Lower lobe of right lung (tissue), 2 donors: ENCODE results near the gene AQP5. TPM values are rescaled to one million over a fixed set of nuclear protein-coding genes. Genes with fewer than 3 reads are reported as not detected.
A peak's percentile ranks its signal among the peaks of the same experiment; 100 is the strongest.

Experiments
- ATAC-seq, 2 donors: fragments of 200-7000 bp; cut with Tn5 transposase; one replicate each; pipeline ENCODE4 v1.9.1; 2020 to 2022; ENCODE audit warnings: mild to moderate bottlenecking in 2 of 2, moderate library complexity in 2 of 2
- DNase-seq: peaks from one replicate; pipeline ENCODE4 v3.0.0-alpha.2; 2020
- H3K27ac ChIP-seq: fragments of 200-600 bp; one replicate; pipeline ENCODE4 v1.8.0; 2022
- H3K27me3 ChIP-seq: fragments of 200-600 bp; one replicate; pipeline ENCODE4 v1.8.0; 2022; ENCODE audit warnings: low read depth
- H3K36me3 ChIP-seq: fragments of 200-600 bp; one replicate; pipeline ENCODE4 v1.8.0; 2022; ENCODE audit warnings: mild to moderate bottlenecking
- H3K4me1 ChIP-seq: fragments of 200-600 bp; one replicate; pipeline ENCODE4 v1.8.0; 2022
- H3K4me3 ChIP-seq: fragments of 200-600 bp; one replicate; pipeline ENCODE4 v1.8.0; 2022; ENCODE audit warnings: mild to moderate bottlenecking
- H3K9me3 ChIP-seq: fragments of 200-600 bp; one replicate; pipeline ENCODE4 v1.8.0; 2022
- CTCF ChIP-seq: fragments of 200-600 bp; IDR thresholded peaks from one replicate; pipeline ENCODE4 v1.8.0; 2022; ENCODE audit warnings: antibody characterized with exemption, mild to moderate bottlenecking
- intact Hi-C: fragments of 100-400 bp; cut with DNase I; formaldehyde crosslinking; loops from one replicate; pipeline ENCODE4 v1.11.0; 2022
- total RNA-seq: library from RNA; stranded (reverse); fragmentation: NEBNext Ultra II Directional; extraction: Animal tissue kit (Norgen Biotek cat#: 25700); gene quantifications from one replicate; pipeline ENCODE4 v1.2.1, GENCODE V29; 2021
- donor health status: DM: no; HTN: yes; CAD: no; lungs with severe emphysema.

The AQP5 gene
- total RNA-seq, 1 donor from 2014 or later = 6.4 TPM

DNA sequence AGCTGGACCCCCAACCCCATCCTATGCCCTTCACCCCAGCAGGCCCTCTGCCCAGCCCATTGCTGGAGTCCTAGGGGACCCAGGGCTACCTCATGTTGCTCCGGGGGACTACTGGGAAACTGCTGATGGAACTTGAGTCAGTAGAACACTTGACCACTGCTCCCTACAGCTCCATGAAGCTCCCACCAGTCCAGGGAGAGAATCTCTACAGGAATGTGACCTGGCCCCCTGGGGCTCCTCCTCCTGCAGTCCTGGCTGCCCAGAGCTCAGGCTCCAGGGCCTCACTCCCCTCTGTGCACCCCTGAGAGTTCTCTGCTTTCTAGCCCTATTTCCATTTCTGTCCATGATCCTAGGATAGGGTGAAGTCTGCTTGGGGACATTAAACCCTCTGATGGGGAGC lies 22.0 kb upstream of the AQP5 start:
- no peak for TF ChIP-seq CTCF
- no peaks in the 10 kb centered on the region for H3K27me3 ChIP-seq
- DNase-seq (no peak), ATAC-seq (no peak)
- no peaks in the 10 kb centered on the region for H3K36me3 ChIP-seq
- no peaks in the 10 kb centered on the region for H3K4me1 ChIP-seq
- no peak overlapping the region for H3K4me3 ChIP-seq
- no peak overlapping the region for H3K27ac ChIP-seq
- intact Hi-C loops = no loop called here
- H3K9me3 ChIP-seq = no peaks in the 10 kb centered on the region

- Histone ChIP-seq H3K27ac (no peak overlapping the region), H3K27me3 (no peaks in the 10 kb centered on the region), H3K9me3 (no peaks in the 10 kb centered on the region), H3K4me1 (peaks cover 14% of the 10 kb centered on the region), H3K36me3 (no peaks in the 10 kb centered on the region), H3K4me3 (no peak overlapping the region)
- no peak for TF ChIP-seq CTCF
- intact Hi-C loops = no loop called here
- no peak for DNase-seq
- ATAC-seq = no peak
Measured at GRCh38 chr12:49941556-49942511, 19.8 kb upstream of the AQP5 start.

DNA sequence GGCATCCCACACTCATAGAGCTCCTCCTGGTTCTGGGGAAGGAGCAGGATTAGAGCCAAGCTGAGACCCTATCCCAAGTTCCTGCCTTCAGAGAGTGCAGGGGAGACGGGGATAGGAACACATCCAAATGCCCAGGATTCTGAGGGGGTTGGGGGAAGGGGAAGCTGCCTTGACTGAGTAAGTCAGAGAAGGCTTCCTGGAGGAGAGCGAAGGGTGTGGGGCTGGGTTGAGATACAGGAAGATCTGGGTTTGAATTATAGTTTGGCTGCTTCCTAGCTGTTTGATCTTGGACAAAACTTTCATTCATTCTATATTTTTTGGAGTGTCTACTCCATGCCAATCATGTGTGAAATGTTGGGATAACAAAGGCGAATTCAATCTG lies 19.2 kb upstream of the AQP5 start:
- no peak for TF ChIP-seq CTCF
- Histone ChIP-seq H3K4me1 (peaks cover 14% of the 10 kb centered on the region), H3K4me3 (no peak overlapping the region), H3K27me3 (no peaks in the 10 kb centered on the region), H3K9me3 (no peaks in the 10 kb centered on the region), H3K27ac (no peak overlapping the region), H3K36me3 (no peaks in the 10 kb centered on the region)
- intact Hi-C loops = no loop called here
- ATAC-seq (no peak), DNase-seq (no peak)

DNA sequence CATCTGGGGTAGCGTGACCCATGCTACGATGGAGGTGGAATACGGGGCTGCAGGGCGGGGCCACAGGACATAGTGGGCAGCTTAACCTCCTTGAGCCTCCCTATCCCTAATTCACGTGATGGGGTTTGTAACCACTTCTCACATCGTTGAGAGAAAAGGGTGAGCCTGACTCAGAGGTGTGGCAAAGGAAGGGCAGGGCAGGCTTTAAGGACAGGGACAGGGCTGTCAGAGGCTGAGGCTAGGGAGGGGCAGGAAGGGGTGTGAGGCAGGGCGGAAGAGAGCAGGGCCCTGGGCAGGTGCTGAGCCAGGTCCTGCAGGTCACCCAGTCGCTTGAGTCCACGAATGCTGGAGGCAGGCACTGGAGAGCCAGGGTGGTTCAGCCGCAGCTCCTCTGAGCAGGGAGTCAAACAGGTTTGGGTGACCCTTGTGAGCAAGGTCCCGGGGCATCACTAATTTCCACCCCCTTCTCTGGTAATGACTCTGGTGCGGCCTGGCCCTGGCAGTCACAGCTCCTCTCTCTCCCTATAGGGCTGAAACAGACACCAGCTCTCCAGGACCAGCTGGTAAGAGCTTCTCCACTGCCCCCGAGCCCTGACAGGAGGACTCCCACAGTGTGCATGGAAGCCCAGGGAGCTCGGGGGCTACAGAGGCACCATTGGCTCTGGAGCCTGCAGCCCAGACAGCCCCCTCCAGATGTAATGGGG lies 18.6 kb upstream of the AQP5 start:
- peak; percentile 63 for DNase-seq

DNA sequence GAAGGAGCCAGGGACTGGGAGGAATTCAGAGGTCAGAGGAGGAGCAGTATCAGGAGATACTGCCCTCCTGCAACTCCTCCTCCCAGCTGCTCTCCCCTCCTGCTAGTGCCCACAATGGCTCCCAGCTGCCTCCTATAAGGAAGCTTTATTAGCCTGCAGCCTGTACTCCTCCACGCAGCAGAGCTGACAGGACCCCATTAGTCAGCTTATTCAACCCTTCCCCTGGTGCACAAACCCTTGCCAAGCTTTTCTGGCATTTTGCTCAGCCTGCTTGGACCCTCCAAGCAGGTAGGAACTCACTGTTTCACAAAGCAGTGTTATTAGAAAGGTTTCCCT lies 18.1 kb upstream of the AQP5 start:
- Histone ChIP-seq H3K27ac (no peak overlapping the region), H3K36me3 (no peaks in the 10 kb centered on the region), H3K4me3 (no peak overlapping the region), H3K27me3 (no peaks in the 10 kb centered on the region), H3K4me1 (peaks cover 14% of the 10 kb centered on the region), H3K9me3 (no peaks in the 10 kb centered on the region)
- DNase-seq (no peak), ATAC-seq (no peak)
- intact Hi-C loops = no loop called here
- no peak for TF ChIP-seq CTCF

More for the DNA sequence above, 18.6 kb upstream of the AQP5 start:
- Histone ChIP-seq H3K36me3 (no peaks in the 10 kb centered on the region), H3K4me3 (no peak overlapping the region), H3K9me3 (no peaks in the 10 kb centered on the region), H3K27me3 (no peaks in the 10 kb centered on the region), H3K4me1 (peaks cover 14% of the 10 kb centered on the region), H3K27ac (no peak overlapping the region)
- TF ChIP-seq CTCF = no peak
- intact Hi-C loops = no loop called here
- peak; percentile 64 to 81 for ATAC-seq
